ENCODE data around the gene PHF21B.
"Not testable (repeated sequence)": the region's sequence is repeated elsewhere in the genome, so short reads cannot be mapped to it uniquely, and the experiment has no call there.

The PHF21B gene

DNA sequence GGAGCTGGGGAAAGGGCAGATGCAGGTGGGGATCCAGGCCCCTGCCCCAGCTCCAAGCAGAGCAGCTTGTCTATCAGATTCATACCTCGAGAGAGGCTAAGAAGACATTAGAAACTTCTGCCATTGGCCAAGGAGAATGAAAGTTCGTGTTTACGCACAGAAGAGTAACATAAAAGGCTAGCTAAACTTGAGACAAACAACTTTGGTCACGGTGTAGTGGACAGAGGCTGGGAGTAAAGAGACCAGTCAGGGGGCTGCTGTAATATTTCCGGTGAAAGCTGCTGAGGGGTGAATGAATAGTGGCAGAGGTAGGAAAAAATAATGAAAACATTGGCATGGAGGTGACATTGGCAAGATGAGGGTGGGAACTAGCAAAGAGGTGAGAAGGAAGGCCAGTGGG is 22.9 kb downstream of the PHF21B start:
- no peak for FAIRE-seq

DNA sequence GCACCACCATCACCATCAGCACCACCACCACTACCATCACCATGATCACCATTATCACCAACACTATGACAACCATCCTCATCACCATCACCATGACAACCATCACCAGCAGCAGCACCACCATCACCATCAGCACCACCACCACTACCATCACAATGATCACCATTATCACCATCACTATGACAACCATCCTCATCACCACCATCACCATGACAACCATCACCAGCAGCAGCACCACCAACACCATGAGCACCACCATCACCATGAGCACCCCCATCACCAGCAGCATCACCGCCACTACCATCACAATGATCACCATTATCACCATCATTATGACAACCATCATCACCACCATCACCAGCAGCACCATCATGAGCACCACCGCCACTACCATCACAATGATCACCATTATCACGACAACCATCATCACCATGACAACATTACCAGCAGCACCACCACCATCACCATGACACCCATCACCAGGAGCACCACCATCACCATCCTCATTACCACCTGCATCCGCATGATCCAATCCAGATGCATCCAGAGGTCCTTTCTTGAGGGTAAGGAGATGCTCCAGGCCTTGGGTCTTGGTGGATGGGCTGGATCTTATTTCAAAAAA is 23.8 kb downstream of the PHF21B start:
- no peak for FAIRE-seq

DNA sequence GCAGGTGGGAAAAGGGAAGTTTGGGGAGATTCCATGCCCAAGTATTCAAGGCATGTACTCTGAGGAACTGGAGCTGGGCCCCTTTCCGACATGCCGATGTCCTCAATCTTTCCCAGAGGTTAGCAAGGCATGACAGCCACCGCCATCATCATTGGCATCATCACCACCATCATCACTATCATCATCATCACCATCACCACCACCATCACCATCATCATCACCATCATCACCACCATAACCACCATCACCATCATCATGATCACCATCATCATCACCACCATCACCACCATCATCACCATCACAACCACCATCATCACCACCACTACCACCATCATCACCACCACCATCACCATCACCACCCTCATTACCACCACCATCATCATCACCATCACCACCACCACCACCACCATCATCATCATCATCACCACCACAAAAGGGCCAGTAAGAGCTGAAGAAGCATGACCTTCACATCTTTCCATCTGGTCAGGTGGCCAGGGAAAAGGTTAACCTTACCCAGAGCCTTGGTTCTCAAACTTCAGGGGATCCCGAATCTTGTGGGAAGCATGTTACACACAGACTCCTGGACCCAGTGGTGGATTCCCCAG is 25.8 kb downstream of the PHF21B start:
- FAIRE-seq = no peak

DNA sequence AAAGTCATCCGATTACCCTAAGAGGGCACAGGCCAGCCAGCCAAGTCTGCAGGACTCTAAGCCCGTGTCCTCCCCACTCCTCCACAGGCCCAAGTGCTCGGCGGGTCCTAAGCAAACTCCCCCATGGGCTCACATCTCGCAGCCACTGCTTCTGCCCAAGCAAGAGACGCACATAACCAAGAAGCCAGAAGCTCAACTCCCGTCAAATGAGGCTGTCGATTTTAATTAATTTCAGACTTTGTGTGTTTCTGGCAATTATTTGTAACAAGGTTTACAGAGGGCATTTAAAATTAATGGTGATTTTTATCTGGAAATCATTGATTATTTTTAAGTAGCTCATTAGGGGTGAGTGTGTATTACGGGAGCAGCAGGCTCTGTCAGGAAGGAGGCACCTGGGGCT is 27.4 kb downstream of the PHF21B start:
- no peak for FAIRE-seq

DNA sequence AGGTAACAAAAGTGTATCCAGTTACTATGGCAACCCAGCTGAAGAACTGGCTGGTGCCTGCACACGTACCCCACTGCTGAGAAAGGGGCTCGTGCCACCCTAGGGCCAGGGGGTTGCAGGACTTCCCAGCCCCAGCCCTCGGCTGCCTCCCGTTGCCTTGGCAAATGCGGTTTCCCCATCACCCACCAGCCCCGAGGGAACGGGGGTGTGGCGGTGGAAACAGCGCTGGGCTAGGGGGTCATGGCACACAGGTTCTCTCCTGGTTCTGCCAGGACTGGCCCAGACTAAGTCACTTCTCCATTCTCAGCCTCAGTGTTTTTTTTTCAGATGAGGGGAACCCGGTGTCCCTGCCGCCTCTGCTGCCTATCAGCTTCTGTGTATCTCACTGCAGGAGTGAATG is 27.9 kb downstream of the PHF21B start:
- no peak for FAIRE-seq

DNA sequence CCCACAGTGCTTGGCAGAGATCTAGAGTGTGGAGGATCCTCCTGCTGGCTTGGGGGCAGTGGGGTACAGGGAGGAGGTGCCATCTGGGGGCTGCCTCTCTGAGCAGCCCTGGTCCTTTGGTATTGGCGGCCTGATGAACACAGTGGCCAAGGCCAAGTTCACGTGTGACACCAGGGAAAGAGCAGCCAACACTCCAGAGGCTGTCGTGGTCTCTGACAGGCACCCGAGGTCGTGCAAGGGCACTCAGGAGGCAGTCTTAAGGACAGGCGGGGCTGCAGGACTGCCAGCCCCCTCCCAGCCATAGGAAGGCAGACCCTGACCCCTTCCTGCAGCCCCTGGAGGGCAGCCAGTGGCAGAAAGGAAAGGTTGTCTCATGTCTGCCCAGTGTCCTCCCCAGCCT is 30.7 kb downstream of the PHF21B start:
- FAIRE-seq = no peak

DNA sequence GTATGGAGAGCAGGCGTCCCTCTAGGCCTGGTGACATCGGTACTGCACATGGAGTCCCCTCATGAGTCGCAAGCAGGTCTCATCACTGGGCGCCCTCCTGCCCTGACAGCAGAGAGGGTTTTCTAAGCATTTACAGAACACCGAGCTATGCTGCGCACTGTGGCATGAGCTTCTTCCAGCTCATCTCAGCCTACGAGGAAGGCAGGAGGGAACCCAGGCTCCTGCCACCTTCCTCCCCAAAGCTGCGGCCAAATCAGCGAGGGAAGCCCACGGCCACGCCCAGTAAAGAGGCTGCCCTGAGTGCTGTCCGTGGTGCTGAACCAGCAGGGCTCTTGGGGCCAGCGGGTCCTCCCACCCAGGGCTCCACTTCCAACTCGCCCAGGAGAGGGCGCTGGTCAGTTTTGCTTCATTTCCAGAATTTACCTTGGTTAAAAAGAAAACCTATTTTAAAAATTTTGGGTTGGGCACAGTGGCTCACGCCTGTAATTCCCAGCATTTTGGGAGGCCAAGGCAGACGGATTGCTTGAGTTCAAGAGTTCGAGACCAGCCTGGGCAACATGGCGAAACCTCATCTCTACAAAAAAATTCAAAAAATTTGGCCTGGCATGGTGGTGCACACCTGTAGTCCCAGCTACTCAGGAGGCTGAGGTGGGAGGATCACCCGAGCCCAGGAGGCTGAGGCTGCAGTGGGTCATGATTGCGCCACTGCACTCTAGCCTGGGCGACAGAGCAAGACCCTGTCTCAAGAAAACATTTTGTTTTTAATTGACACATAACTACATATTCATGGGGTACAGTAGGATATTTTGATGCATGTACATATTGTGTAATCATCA is 34.2 kb downstream of the PHF21B start:
- no peak for FAIRE-seq

DNA sequence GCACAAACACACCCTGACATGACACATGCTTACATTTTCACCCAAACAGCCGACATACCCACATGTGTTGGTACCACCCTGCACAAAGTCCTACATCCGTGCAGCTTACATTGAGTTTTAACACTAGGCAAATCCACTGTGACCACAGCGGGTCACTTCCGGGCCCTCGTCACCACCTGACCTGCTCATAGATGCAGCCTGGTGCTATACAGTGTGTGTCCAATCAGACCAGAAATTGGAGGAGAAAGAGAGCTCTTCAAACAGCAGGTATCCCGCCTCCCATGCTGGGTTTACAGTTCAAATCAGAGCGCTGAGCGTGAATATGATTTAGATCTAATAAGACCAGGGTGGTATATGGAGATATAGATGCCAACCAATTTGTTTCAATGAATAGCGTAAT is 35.4 kb downstream of the PHF21B start:
- FAIRE-seq = no peak

DNA sequence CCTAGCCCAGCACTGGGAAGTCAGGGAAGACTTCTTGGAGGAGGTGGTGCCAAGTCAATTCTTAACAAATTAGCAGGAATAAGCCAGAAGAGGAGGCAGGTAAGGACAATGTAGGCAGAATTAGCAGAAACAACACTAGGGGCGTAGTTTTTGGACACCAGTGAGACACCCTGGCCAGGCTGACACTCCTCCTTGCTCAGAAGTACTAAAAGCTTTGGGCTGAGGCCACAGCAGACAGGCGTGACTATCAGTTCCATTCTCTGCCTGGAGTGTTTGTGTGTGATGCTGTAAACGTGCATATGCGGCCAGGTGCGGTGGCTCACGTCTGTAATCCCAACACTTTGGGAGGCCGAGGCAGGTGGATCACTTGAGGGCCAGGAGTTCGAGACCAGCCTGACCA is 36.0 kb downstream of the PHF21B start:
- no peak for FAIRE-seq

DNA sequence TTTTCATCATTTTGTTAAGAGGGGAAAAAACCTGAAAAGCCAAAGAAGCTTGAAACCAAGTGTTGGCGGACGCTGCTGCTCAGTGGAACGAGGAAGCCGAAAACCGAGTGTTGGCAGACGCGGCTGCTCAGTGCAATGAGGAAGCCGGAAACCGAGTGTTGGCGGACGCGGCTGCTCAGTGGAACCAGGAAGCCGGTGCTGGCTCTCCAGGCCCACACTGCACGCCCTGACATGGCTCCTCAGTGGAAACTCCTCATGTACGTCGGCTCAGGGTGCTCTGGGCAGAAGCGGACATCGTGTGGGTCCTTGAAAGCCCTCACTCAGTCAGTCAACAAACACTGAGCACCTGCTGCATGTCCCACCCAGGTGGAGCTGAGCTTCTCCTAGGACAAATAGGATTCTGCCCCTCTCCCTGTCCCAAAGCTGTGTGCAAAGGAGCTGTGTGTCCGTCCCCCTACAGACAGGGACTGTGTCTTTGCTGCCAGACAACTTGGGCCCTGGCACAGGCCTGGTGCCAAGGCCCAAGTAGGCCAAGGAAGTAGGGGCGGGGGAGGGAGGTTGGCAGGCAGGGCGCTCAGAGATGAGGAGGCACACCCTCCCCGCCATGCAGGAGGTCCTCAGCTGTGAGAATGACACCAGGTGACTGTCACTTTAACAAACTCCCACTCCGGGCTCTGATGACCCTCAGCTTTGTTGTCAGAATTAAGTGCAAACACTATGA is 37.3 kb downstream of the PHF21B start:
- no peak for FAIRE-seq

DNA sequence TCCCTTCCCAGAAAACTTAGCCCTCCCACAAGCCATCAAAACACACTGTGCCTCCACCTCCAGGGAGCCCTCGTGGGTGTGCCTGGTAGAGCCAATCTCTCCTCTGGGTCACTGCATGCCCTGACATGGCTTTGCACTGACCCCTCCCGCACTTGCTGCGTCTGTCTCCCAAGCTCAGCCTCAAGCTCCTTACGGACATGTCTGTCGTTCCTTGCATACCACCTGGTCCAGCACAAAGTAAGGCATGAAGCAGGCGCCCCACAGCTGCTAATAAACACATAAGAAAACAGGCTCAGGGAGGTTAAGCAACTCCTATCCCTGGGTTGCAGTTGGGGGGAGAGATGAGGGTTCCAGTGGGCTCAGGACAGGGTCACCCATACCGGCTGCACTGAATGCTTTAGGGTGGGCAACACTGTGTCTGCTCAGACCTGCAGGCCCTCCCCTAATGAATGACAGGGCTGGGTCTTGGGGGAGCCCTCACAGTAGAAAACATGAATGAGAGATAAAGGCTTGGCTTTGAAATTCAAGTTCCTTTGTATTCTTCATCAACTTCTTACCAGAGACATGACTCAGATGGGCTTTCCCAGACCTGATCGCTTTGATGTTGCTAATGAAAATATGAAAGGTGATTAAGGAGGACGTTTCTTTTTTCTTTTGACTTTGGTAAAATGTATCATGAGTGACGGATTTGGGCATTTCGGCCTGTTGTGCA is 38.0 kb downstream of the PHF21B start:
- FAIRE-seq = no peak

DNA sequence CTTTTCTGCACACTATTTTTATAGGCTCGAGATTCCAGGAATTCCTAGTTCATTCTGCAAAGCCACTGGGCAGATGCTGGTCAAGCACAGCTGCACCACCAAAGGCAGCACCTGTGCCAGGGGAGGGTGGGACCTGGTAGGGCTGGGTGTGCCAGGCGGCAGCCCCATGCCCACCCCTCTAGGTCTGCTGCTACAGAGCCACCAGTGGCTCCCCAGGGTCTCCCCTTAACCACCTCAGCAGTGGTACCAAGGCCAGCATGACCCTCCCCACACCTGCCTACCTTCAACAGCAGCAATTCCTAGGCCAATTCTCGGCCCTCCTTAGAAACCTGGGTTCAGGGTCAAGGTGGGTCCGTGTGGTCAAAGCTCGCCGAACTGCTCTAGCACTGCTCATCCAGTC is 39.5 kb downstream of the PHF21B start:
- FAIRE-seq = no peak

DNA sequence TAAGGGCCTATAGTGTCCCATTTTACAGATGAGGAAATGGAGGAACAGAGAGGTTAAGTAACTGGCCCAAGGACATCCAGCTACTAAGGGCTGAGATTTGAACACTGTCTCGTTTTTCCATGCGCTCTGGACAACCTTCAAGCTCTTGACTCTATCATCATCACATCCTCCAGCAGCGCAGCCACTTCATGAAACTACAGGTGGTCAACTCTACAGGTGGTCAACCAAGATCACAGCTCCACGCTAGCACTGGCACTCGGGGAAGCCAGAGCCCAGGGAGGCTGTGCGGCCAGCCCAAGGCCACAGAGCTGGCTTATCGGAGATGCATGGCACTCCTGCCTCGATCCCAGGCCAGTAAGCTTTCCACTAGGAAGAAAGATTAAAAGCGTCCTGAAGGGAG is 40.0 kb downstream of the PHF21B start:
- FAIRE-seq = no peak

DNA sequence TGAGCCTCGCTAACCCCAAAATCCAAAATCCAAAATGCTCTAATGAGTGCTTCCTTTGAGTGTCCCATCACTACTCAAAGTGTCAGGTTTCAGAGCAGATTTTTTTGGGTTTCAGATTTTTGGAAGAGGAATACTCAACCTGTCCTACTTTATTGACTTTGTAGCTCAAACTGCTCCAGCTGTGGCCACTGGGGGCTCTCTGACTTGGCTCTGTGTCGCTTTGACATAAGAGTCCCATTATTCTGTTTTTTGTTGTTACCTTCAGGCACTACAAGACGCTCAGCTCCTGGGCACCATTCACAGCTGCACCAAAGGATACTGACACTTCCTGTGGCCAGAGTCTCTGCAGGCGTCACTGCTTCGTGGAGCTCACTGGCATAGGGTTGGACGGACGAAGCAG is 41.1 kb downstream of the PHF21B start:
- FAIRE-seq = no peak

DNA sequence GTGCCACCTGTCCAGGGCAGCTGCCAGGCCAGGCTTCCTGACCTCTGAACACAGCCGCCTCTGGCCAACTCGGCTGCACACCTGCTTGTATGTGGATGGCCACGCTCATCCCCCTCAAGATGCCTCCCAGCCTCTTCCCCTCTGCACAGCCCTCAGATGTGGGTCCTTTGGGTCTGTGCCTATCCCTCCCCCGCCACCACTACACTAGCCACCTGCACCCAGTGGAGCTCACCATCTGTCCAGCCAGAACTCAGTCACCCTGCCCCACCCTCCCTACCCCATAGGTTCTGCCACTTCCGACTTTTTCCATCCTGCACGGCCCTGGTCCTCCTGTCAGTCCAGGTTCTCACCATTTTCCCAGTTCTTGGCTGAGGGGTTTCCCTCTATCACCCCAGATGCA is 44.6 kb downstream of the PHF21B start:
- no peak for FAIRE-seq

DNA sequence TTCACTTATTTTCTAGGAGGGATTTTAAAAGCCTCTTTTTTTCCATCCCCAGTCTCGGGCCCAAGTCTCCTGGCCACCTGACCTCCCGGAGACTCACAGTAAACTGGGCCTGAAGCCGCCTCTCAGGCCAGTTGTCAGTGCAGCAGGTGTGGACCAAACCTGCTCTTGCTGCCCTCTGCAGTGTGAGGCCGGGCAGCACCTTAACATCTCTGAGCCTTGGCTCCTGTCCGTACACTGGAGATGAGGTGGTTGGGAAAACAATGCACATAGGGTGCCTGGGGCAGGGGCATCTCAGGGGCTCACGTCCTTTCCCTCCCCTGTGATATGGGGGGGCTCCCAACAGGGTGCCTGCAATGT is 45.1 kb downstream of the PHF21B start:
- no peak for FAIRE-seq

DNA sequence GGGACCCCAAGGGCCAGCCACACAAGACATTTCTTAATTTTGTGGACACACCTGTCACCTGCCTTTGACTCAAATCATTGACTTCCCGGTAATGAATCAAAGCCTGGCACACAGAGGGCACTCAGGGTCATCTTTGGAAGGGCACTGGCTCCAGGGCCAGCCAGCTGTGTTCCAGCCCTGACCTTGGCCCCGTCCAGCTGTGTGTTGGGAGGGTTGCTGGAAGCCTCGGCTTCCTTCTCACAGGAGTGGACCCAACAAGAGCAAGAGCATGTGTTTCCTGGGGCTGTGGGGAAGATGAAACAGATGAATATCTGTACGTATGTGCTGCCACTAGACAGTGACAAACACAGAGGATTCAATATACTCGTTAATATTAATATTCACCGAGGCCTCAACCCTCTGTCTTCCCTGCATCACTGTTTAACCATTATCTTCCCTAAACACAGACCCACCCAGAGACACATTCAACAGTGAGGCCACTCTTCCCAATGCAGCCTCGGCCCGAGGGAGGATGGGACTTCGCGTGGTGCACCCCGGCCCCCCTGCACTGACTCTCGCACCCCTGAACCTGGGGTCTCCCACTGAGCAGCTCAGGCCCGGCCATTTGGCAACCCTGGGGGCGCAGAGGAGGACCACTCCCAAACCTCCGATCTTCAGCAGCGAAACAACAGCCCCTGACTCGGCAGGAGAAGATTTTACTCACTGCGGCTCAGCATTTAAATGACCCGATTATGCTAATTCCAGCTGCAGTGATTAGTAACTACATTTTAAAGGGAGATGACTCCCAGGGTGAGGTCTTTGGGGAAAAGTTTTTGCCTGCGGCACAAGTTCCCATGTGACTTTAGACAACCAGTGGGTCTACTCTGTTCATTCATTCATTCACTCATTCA is 45.7 kb downstream of the PHF21B start:
- FAIRE-seq = no peak

DNA sequence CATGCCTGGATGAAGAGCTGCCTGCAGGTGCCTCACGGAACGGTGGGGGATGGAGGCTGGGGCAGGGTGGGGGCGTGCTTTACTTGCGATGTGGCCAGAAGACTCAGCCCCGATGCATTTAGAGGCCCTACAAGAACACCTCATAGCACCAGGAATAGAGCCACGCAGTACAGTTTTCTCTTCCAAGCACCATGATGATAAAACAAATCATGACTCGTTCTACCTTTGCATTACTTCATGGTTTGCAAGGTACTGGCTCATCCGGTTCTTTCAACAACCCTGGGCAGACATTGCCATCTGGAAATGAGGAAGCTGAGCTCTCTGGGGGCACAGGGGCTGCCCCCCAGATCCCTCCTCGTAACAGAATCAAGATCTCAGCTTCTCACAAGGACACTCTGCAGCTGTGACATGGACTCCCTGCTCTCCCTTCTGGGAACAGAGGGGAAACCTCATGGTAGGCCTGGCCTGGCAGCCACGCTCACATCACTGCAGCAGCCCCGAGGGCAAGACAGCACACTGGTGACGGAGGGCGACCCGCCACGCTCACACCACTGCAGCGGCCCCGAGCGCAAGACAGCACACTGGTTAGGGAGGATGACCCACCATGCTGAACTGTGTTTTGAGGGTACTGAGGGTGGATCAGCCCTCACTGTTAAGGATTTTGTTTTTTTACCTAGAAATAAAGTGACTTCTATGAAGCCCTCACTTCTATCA is 46.9 kb downstream of the PHF21B start:
- no peak for FAIRE-seq

DNA sequence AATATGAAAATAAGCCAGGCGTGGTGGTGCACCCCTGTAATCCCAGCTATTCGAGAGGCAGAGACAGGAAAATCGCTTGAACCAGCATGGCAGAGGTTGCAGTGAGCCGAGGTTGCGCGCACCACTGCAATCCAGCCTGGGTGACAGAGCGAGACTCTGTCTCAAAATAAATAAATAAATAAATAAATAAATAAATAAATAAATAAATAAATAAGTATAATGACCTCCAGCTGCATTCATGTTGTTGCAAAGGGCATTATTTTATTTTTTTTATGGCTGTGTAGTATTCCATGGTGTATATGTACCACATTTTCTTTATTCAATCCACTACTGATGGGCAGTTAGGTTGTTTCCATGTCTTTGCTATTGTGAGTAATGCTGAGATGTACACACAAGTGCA is 48.1 kb downstream of the PHF21B start:
- FAIRE-seq = not testable (repeated sequence)

DNA sequence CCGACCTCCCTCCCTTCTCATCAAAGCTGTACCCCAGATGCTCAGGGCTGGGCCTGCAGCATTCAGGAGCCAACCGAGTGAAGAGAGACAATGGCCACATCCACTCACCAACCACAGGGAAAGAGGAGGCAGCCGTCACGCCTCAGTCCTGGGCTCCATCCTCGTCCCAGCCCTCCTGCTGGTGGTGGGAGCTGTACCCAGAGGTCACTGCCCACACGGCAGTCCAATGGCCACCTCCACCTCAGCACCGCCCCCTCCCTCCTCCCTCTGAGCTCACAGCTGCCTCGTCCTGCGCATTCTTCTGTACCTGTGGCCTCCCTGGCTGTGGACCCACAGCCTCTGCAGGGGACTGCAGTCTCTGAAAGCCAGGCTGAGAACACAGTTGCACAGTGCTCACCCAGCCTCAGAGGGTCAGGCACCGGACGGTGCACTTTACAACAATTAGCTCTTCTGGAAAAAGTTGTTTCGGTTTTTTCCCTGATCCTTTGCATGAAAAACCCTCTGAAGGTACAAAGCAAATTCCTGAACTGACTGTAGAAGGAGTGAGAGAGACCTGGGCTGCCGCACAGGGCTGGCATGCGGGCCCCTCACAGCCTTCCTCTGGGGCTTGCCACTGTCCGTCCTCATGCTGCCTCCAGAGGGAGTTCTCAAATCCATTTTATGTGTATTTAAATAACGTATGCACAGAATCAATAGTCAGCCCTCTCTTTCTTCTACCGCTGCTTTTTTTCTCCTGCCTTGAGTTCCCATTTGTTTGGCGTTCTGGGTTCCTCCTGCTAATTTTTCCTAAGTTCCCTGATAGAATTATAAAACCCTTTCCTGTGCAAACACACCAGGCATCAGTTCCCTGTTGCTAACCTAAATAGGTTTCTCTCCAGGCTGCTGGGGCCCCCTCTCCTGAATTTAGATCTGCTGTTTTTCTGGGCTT is 52.7 kb downstream of the PHF21B start:
- no peak for FAIRE-seq
